ENCODE data around the gene TMEM131.
A peak's percentile ranks its signal among the peaks of the same experiment; 100 is the strongest.

TMEM131 gene

GRCh38 chr2:97997784-97998392 is 2.1 kb upstream of the TMEM131 start:
- Histone ChIP-seq H3K27ac (ENCODE audit: extremely low read depth, low read depth, low read length) (no peak overlapping the region), H3K4me1 (ENCODE audit: control insufficient read depth, insufficient read depth, low read length) (peaks cover 2% of the 10 kb centered on the region; the same call in 1 of the 2 replicates), H3K9me3 (ENCODE audit: control insufficient read depth, insufficient read depth, low read depth, low read length) (no peaks in the 10 kb centered on the region), H3K36me3 (ENCODE audit: control insufficient read depth in 2 of 2, insufficient read depth in 1 of 2, low read length in 2 of 2) (no peaks in the 10 kb centered on the region), H3K4me3 (ENCODE audit: low read depth, low read length) (no peak overlapping the region)
- TF ChIP-seq SALL2 (tag by site-specific recombination; IDR thresholded peaks at IDR 0.05; ENCODE audit: borderline replicate concordance) (no peak), ZNF549 (tag by site-specific recombination; IDR thresholded peaks at IDR 0.05) (no peak), ZNF548 (tag by site-specific recombination; IDR thresholded peaks at IDR 0.05) (no peak)
- CTCF ChIA-PET, result no interaction called here
- POLR2A ChIA-PET, result no interaction called here

GRCh38 chr2:97996679-97997078 is 931 bp upstream of the TMEM131 start:
- Histone ChIP-seq H3K27ac (ENCODE audit: extremely low read depth, low read depth, low read length) (no peak overlapping the region), H3K36me3 (ENCODE audit: control insufficient read depth in 2 of 2, insufficient read depth in 1 of 2, low read length in 2 of 2) (no peaks in the 10 kb centered on the region), H3K4me3 (ENCODE audit: low read depth, low read length) (peak overlapping the region; percentile 97), H3K9me3 (ENCODE audit: control insufficient read depth, insufficient read depth, low read depth, low read length) (no peaks in the 10 kb centered on the region), H3K4me1 (ENCODE audit: control insufficient read depth, insufficient read depth, low read length) (peaks cover 2% of the 10 kb centered on the region; the same call in 1 of the 2 replicates)
- TF ChIP-seq ZBTB44 (tag by site-specific recombination; IDR thresholded peaks at IDR 0.05) (no peak), ZSCAN16 (tag by site-specific recombination; IDR thresholded peaks at IDR 0.05) (no peak), ATF2 (tag by site-specific recombination; IDR thresholded peaks at IDR 0.05; ENCODE audit: low read depth) (no peak), ZNF324 (tag by site-specific recombination; IDR thresholded peaks at IDR 0.05) (no peak), PATZ1 (tag by site-specific recombination; IDR thresholded peaks at IDR 0.05) (no peak), ZNF184 (tag by site-specific recombination; IDR thresholded peaks at IDR 0.05) (no peak), ZNF596 (tag by site-specific recombination; IDR thresholded peaks at IDR 0.05) (no peak), KLF16 (tag by site-specific recombination; IDR thresholded peaks at IDR 0.05) (no peak), ZFP3 (tag by site-specific recombination; IDR thresholded peaks at IDR 0.05; ENCODE audit: low read depth) (no peak), ELK4 (IDR thresholded peaks at IDR 0.05; ENCODE audit: borderline replicate concordance, low read depth, low read length) (no peak), ZNF558 (tag by site-specific recombination; IDR thresholded peaks at IDR 0.05) (no peak), ZNF223 (tag by site-specific recombination; IDR thresholded peaks at IDR 0.05) (no peak)
- POLR2A ChIA-PET, result no interaction called here
- CTCF ChIA-PET, result interaction anchor here (0.5 to 1.0 kb wide), 2 partner anchors 139 to 257 kb away, joined by 3 read pairs; no protein-coding TSS in a partner anchor

Data from HEK293 (cell line).